ENCODE measurements around the gene ZNF526. TPM values are rescaled to one million over a fixed set of nuclear protein-coding genes. Genes with fewer than 3 reads are reported as not detected.

ZNF526 gene
- total RNA-seq, 1 donor from 2014 or later = 6.1 TPM

GRCh38 chr19:42235181-42235580 is 15.1 kb downstream of the ZNF526 start:
- intact Hi-C loops (cut with DNase I) = no loop called here
- DNase-seq (ENCODE audit: extremely low spot score in 2 of 2) = no peak
- TF ChIP-seq CTCF (IDR thresholded peaks at IDR 0.05) (no peak), POLR2A (IDR thresholded peaks at IDR 0.05) (no peak), POLR2AphosphoS5 (IDR thresholded peaks at IDR 0.05; ENCODE audit: insufficient read depth in 1 of 2, low read depth in 1 of 2) (no peak)
- no peak overlapping the region for H3K27ac ChIP-seq
- no peaks in the 10 kb centered on the region for H3K27me3 ChIP-seq
- no peaks in the 10 kb centered on the region for H3K9me3 ChIP-seq
- no peak overlapping the region for H3K4me3 ChIP-seq
- peaks cover 9% of the 10 kb centered on the region for H3K4me1 ChIP-seq
- peaks cover 5 to 70% of the 10 kb centered on the region in 2 donors for H3K36me3 ChIP-seq

- intact Hi-C loops (cut with DNase I) = loop anchor here (2.0 kb wide), 1 partner anchor 21 kb away; no protein-coding TSS in a partner anchor
- peaks cover 5 to 28% of the 10 kb centered on the region in 2 donors for H3K36me3 ChIP-seq
These were observed 19.6 kb downstream of the ZNF526 start for GRCh38 chr19:42239544-42240220.

GRCh38 chr19:42241279-42241678 is 21.2 kb downstream of the ZNF526 start:
- H3K36me3 ChIP-seq = peaks cover 0 to 12% of the 10 kb centered on the region in 2 donors
- peak overlapping the region; percentile 85 for H3K27ac ChIP-seq
- no peak for DNase-seq (ENCODE audit: extremely low spot score in 2 of 2)
- H3K4me3 ChIP-seq = peak overlapping the region; percentile 63 to 89
- no peak for TF ChIP-seq CTCF (IDR thresholded peaks at IDR 0.05)
- TF ChIP-seq POLR2AphosphoS5 (IDR thresholded peaks at IDR 0.05; ENCODE audit: insufficient read depth in 1 of 2, low read depth in 1 of 2) = no peak
- no peak for TF ChIP-seq POLR2A (IDR thresholded peaks at IDR 0.05)
- no peaks in the 10 kb centered on the region for H3K9me3 ChIP-seq
- no peaks in the 10 kb centered on the region for H3K27me3 ChIP-seq
- peaks cover 49% of the 10 kb centered on the region for H3K4me1 ChIP-seq
- intact Hi-C loops (cut with DNase I) = no loop called here

More at GRCh38 chr19:42239544-42240220, 19.6 kb downstream of the ZNF526 start:
- H3K27me3 ChIP-seq = no peaks in the 10 kb centered on the region
- DNase-seq (ENCODE audit: extremely low spot score in 2 of 2) = no peak
- no peak overlapping the region for H3K4me3 ChIP-seq
- H3K4me1 ChIP-seq = peaks cover 35% of the 10 kb centered on the region
- no peaks in the 10 kb centered on the region for H3K9me3 ChIP-seq
- H3K27ac ChIP-seq = no peak overlapping the region
- TF ChIP-seq POLR2AphosphoS5 (IDR thresholded peaks at IDR 0.05; ENCODE audit: insufficient read depth in 1 of 2, low read depth in 1 of 2) = no peak

GRCh38 chr19:42242069-42242511 is 22.0 kb downstream of the ZNF526 start:
- peaks cover 55% of the 10 kb centered on the region for H3K4me1 ChIP-seq
- intact Hi-C loops (cut with DNase I) = loop anchor here (1.0 kb wide), 1 partner anchor 83 kb away; the partner anchor contains the start of gene MEGF8
- H3K27me3 ChIP-seq = no peaks in the 10 kb centered on the region
- TF ChIP-seq POLR2AphosphoS5 (IDR thresholded peaks at IDR 0.05; ENCODE audit: insufficient read depth in 1 of 2, low read depth in 1 of 2) (no peak), POLR2A (IDR thresholded peaks at IDR 0.05) (no peak), CTCF (IDR thresholded peaks at IDR 0.05) (no peak)
- no peaks in the 10 kb centered on the region for H3K9me3 ChIP-seq
- H3K36me3 ChIP-seq = peaks cover 0 to 4% of the 10 kb centered on the region in 2 donors
- DNase-seq (ENCODE audit: extremely low spot score in 2 of 2) = no peak
- H3K4me3 ChIP-seq = peak overlapping the region; percentile 63 to 89
- H3K27ac ChIP-seq = peak overlapping the region; percentile 85

GRCh38 chr19:42242512-42243409 is 22.6 kb downstream of the ZNF526 start, which contains the start of gene GSK3A:
Gene GSK3A, minus strand, starts transcription at chr19:42242602. Its CDS starts 137 bp downstream, at chr19:42242465.
- Histone ChIP-seq H3K4me3 (peak within 1 kb of the TSS; percentile 63 to 89), H3K4me1 (peaks cover 57% of the 10 kb centered on the region), H3K27ac (peak within 1 kb of the TSS; percentile 87), H3K36me3 (no peaks in the 10 kb centered on the region), H3K9me3 (no peaks in the 10 kb centered on the region), H3K27me3 (no peaks in the 10 kb centered on the region)
- TF ChIP-seq POLR2A (IDR thresholded peaks at IDR 0.05) = peak in 1 of 2 donors; percentile 85
- TF ChIP-seq POLR2AphosphoS5 (IDR thresholded peaks at IDR 0.05; ENCODE audit: insufficient read depth in 1 of 2, low read depth in 1 of 2) = peak; percentile 92 to 95
- TF ChIP-seq CTCF (IDR thresholded peaks at IDR 0.05) = peak in 1 of 3 experiments; percentile 5
- DNase-seq (ENCODE audit: extremely low spot score in 2 of 2) = peak; percentile 99 to 100
- intact Hi-C loops (cut with DNase I) = loop anchor here (1.0 kb wide), 1 partner anchor 83 kb away; the partner anchor contains the start of gene MEGF8

Measured in vagina (tissue), 2 donors.